Neutrophil (primary cell): Measurements from ENCODE around the gene F5.

Experiments used
- H3K27ac ChIP-seq: fragments of 200-600 bp; sonication (generic); 2 replicates; pipeline ENCODE4 v1.5.1; 2016; ENCODE audit warnings: mild to moderate bottlenecking, moderate library complexity
- H3K27me3 ChIP-seq: fragments of 200-600 bp; sonication (generic); 2 replicates; pipeline ENCODE4 v1.6.0; 2016; ENCODE audit warnings: mild to moderate bottlenecking
- H3K36me3 ChIP-seq: fragments of 200-600 bp; sonication (generic); 2 replicates; pipeline ENCODE4 v1.5.1; 2017
- H3K4me1 ChIP-seq, 2 experiments: fragments of 200-600 bp in 1 of 2; sonication (generic) in 1 of 2; 1 replicate in 1 of 2; 2 replicates in 1 of 2; pipeline versions ENCODE4 v1.5.1 to v1.6.1; 2013 to 2016; ENCODE audit warnings: low read depth in 1 of 2, low read length in 1 of 2, mild to moderate bottlenecking in 1 of 2, moderate library complexity in 1 of 2; ENCODE audit not compliant: control insufficient read depth in 1 of 2, insufficient read depth in 1 of 2
- H3K4me3 ChIP-seq, 2 experiments: fragments of 200-600 bp in 1 of 2; sonication (generic) in 1 of 2; 1 replicate in 1 of 2; 2 replicates in 1 of 2; pipeline ENCODE4 v1.5.1; 2013 to 2016; ENCODE audit warnings: low read depth in 1 of 2, low read length in 1 of 2, mild to moderate bottlenecking in 1 of 2, moderate library complexity in 1 of 2
- H3K9me3 ChIP-seq: fragments of 200-600 bp; sonication (generic); 2 replicates; pipeline ENCODE4 v1.5.1; 2016
- TF ChIP-seq, protein P1 (sequence below): fragments of 200-600 bp; sonication (generic); IDR thresholded peaks from 2 replicates; pipeline ENCODE4 v1.5.1; 2016; ENCODE audit warnings: antibody characterized with exemption

F5 gene

DNA sequence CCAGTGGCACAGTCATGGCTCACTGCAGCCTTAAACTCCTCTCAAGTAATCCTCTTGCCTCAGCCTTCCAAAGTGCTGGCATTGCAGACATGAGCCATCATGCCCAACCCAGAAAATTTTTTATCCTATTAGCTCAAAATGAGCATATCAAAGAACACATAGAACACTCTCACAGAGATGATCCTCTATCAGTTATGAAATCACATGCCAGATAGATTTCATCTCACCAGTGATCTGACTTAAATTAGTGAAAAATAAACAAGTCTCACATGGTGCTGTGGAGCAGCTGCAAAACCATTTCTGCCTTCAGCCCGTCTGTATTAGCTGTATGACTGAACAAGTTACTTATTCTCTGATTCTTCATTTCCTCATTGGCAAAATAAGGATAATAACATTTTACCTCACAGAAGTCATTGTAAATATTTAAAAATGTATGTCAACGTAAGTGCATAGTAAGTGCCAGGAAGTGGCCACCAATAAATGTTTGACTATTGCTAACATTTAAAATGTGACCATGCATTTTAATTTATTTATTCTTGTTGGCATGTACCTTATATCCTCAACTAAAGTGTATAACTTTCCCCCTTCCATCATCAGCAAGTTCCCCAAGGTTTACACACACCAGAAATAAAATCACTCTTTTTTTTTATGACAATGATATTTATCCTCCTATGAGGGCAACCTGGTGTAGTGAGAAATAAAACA, 71.6 kb downstream of the F5 start:
- peaks cover 82% of the 10 kb centered on the region for H3K36me3 ChIP-seq
- no peak overlapping the region for H3K4me3 ChIP-seq
- peaks cover 9 to 11% of the 10 kb centered on the region in 2 experiments for H3K4me1 ChIP-seq
- H3K27ac ChIP-seq = no peak overlapping the region
- H3K27me3 ChIP-seq = no peaks in the 10 kb centered on the region
- H3K9me3 ChIP-seq = no peaks in the 10 kb centered on the region
- TF ChIP-seq, protein P1, sequence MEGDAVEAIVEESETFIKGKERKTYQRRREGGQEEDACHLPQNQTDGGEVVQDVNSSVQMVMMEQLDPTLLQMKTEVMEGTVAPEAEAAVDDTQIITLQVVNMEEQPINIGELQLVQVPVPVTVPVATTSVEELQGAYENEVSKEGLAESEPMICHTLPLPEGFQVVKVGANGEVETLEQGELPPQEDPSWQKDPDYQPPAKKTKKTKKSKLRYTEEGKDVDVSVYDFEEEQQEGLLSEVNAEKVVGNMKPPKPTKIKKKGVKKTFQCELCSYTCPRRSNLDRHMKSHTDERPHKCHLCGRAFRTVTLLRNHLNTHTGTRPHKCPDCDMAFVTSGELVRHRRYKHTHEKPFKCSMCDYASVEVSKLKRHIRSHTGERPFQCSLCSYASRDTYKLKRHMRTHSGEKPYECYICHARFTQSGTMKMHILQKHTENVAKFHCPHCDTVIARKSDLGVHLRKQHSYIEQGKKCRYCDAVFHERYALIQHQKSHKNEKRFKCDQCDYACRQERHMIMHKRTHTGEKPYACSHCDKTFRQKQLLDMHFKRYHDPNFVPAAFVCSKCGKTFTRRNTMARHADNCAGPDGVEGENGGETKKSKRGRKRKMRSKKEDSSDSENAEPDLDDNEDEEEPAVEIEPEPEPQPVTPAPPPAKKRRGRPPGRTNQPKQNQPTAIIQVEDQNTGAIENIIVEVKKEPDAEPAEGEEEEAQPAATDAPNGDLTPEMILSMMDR = no peak

DNA sequence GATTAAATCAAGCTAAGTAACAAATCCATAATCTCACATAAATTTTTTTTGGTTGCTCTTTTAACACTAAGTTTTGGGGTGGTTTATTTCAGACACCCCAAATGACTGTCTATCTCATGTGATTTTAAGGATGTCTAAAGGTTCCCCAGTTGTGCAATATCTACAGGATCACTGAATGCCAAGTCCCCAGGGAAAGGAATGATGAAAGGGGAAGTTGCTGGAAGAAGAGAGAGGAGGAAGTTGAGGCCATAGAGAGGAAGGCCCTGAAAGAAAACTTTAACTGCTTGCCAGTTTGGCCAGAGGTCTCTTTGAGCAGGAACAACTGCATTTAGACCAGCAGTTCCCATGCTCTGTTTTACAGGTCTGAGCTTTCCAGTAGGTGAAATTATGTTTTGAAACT, 73.1 kb downstream of the F5 start:
- H3K27me3 ChIP-seq = no peaks in the 10 kb centered on the region
- H3K4me3 ChIP-seq = no peak overlapping the region
- H3K36me3 ChIP-seq = peaks cover 67% of the 10 kb centered on the region
- TF ChIP-seq, protein P1 = no peak
- H3K27ac ChIP-seq = peak overlapping the region; percentile 40
- peaks cover 18 to 23% of the 10 kb centered on the region in 2 experiments for H3K4me1 ChIP-seq
- H3K9me3 ChIP-seq = no peaks in the 10 kb centered on the region

DNA sequence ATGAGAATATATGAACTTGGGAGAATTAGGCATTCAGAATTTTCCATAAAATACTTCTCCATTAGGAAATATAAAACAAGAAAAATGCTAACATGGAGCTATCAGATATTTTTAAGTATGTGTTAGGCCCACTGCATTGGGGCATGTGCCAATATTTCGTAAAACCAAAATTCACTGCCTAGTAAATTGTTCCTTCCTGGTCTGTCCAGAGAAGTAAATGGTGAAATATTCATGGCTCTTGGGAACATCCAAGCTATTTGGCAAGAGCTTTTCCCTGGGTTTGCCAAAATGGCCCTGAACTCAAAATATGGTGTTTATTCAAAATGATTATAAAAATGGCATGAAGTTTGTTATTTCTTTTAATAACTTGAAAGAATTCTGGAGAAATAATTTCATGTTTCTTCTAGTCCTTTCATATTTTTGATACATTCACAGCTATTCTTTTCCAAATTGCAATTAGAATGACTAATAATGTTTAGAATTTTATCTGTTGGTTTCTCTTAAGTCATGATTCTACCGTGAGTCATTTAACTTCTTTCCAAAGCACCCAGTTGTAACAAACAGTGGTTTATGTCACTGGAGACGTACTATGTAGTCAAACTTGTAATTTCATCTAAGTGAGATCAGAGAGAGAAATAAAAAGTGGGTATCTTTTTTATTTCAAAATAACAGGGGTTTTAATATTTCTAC, 74.8 kb downstream of the F5 start:
- H3K4me3 ChIP-seq = no peak overlapping the region
- H3K9me3 ChIP-seq = no peaks in the 10 kb centered on the region
- no peak overlapping the region for H3K27ac ChIP-seq
- H3K36me3 ChIP-seq = peaks cover 49% of the 10 kb centered on the region
- H3K27me3 ChIP-seq = no peaks in the 10 kb centered on the region
- TF ChIP-seq, protein P1 = no peak
- peaks cover 18 to 25% of the 10 kb centered on the region in 2 experiments for H3K4me1 ChIP-seq

DNA sequence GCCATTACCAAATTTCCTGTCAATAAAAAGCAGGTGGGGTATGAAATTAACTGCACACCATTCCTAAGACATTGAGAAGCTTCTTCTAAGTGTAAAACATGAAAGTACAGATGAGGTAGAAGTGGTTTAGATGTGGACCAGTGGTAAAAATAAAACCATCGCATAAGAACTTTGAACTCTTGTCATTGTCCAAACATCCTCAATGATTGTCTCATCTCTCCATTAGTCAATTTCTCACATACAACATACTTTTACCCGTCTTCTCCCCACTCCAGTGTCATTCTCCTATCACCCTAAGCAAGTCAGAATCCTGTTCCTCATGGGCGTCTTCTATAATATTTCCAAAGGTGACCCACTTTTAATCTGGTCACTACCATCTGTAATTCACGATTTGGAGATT, 76.2 kb downstream of the F5 start:
- TF ChIP-seq, protein P1 = no peak
- no peak overlapping the region for H3K4me3 ChIP-seq
- H3K9me3 ChIP-seq = no peaks in the 10 kb centered on the region
- H3K36me3 ChIP-seq = peaks cover 35% of the 10 kb centered on the region
- H3K4me1 ChIP-seq = peaks cover 18 to 25% of the 10 kb centered on the region in 2 experiments
- H3K27me3 ChIP-seq = no peaks in the 10 kb centered on the region
- H3K27ac ChIP-seq = no peak overlapping the region

DNA sequence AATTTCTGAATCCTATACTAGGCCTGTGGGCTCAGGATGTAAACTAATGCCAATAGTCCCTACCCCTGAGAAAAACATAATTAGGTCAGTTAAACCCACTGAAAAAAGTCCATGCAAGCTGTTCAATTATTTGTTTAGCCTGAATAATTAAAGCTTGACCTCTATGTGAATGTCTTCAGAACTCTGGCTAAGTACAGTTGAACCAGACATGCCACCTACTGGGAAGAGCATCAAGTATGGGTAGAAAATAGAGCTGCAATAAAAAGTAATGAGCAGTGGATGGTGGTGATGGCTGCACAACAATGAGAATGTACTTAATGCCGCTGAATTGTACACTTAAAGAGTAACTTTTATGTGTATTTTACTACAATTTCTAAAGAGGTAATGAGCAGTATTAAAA, 76.9 kb downstream of the F5 start:
- Histone ChIP-seq H3K27ac (no peak overlapping the region), H3K36me3 (peaks cover 28% of the 10 kb centered on the region), H3K4me3 (no peak overlapping the region), H3K9me3 (no peaks in the 10 kb centered on the region), H3K27me3 (no peaks in the 10 kb centered on the region), H3K4me1 (peaks cover 18 to 25% of the 10 kb centered on the region in 2 experiments)
- TF ChIP-seq, protein P1 = no peak
